Amniotic epithelial cell (primary cell): ENCODE measurements around the gene RBFOX1.

Source experiments
- DNase-seq: peaks from one replicate; pipeline ENCODE4 v3.0.0-alpha.2; 2010; ENCODE audit warnings: low read depth

Gene RBFOX1

DNA sequence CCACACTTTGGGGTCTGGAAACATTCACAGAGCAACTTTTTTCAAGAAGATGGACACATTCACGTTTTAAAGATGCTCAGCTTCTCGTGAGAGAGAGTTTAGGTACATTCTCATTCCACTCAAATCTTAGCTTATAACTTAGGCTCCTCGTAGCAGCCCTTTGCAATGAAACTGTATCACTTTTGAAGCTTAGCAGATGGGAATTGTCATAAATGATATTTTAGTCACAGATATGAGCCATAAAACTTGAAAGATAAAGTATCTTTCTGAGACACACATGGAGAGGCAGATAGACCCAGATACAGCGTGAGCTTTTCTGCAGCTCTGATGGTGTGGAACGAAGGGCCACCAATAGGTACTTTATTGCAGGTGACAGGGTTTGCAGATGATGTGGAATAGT, 41.1 kb downstream of the RBFOX1 start:
- DNase-seq = no peak

DNA sequence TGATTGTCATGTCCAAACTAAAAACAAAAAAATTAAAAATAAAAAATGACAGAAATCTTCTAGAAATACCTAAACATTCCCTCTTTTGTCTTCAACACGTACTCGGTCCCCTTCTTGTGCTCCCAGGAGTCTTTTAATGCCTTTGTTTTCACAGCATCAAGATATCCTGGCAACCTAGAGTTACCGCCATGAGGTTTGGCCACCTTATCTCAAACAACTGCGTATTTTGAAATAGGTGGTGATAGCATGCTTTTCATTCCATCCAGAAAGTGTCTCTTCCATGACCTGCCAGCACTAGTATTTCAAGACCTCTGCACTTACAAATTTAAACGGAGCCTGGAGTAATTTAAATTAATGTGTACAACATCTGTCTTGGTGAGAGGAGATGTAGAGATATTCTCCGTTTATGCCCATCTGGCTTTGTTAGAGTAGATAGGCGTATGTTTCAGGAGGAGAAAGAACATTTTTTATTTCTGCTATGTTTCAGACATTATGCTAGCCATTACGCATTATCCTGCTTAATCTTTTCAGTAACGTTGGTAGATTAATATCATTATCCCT, 42.0 kb downstream of the RBFOX1 start:
- no peak for DNase-seq

- DNase-seq = no peak
These were observed 43.6 kb downstream of the RBFOX1 start for GRCh38 chr16:7376227-7376626.

GRCh38 chr16:7377231-7377630, 44.6 kb downstream of the RBFOX1 start:
- no peak for DNase-seq

GRCh38 chr16:7378024-7378695, 45.5 kb downstream of the RBFOX1 start:
- no peak for DNase-seq

DNA sequence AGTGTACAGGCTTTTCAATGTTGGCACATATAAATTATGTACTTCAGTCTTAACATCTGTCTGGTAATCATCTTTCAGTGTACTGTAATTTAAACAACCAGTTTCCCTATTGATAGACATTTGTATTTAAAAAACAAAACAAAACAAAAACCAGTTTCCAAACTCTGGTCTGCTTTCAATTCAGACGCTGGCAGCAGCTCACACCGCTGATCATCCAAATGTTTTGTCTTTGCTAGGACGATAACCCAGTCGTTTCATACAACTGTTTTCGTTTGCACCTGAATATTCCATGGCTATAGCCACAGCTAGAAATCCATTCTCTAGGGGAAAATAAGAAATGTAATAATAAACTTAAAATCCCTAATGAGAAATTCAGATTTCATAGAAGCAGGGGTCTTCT, 47.8 kb downstream of the RBFOX1 start:
- no peak for DNase-seq

- no peak for DNase-seq
These were observed 48.3 kb downstream of the RBFOX1 start for GRCh38 chr16:7380911-7381310.

GRCh38 chr16:7381671-7382070, 49.0 kb downstream of the RBFOX1 start:
- no peak for DNase-seq

GRCh38 chr16:7382521-7382920, 49.9 kb downstream of the RBFOX1 start:
- DNase-seq = no peak

GRCh38 chr16:7390974-7391373, 58.3 kb downstream of the RBFOX1 start:
- no peak for DNase-seq

GRCh38 chr16:7391694-7392093, 59.0 kb downstream of the RBFOX1 start:
- DNase-seq = no peak

- no peak for DNase-seq
These were observed 59.6 kb downstream of the RBFOX1 start for GRCh38 chr16:7392206-7392605.

DNA sequence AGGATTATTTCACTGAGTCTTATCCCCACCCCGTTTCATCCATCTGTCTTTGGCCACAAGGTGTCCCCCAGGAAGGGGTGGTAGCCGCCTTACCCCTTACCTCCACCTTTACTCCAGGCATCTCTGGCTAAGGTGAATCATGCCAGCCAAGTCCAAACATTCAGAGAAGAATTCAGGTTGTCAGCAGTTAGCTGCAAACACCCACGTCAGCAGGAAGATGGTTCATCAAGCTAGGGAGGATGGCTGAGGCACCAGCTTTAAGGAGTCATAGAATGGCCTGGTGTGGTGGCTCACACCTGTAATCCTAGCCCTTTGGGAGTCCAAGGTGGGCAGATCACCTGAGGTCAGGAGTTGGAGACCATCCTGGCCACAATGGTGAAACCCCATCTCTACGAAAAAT, 61.0 kb downstream of the RBFOX1 start:
- DNase-seq = no peak

DNA sequence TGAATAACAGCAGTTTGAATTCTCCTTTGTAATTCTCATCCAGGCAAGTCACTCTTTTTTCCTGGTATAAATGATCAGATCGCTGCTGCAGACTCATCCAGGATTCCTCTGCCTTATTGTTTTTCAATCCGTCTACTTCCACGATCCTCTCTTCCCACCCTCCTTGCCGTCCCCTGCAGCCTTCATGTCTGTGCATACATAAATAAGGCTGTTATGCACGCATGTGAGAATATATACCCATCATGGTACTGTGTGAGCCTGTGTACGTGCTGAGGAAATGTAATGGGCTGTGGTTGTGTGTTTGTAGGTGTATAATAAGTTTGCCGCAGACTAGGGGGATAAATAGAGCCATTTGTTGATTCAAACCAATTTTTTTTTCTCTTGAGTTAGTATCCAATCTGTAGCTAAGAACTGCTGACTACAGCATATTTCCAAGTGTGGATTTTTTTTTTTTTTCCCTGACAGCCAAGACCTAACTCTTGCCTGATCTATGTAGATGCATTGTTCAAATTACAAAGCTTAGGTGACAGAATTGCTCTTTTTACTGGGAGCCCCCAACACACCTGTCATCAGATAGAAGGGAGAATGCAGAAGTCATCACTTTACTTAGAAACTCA, 62.2 kb downstream of the RBFOX1 start:
- DNase-seq = no peak

GRCh38 chr16:7397901-7398300, 65.3 kb downstream of the RBFOX1 start:
- DNase-seq = peak; percentile 9

DNA sequence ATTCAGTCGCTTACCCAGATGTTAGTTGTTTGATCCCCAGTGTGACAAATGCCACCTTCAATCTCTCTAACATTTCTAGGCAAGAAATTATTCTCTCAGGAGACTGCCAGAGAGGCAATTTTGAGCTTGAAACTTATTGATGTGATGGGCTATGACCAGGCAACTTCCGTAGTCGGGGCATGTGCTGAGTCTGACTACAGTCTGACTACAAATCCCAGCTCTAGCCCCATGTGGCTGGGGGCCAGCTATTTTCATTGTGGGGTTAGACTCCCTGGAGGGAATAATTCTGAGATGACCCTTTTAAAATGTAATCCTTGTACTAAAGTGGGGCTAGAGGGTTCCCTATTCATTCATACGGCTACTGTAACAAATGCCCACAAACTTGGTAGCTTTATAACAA, 65.9 kb downstream of the RBFOX1 start:
- DNase-seq = no peak

DNA sequence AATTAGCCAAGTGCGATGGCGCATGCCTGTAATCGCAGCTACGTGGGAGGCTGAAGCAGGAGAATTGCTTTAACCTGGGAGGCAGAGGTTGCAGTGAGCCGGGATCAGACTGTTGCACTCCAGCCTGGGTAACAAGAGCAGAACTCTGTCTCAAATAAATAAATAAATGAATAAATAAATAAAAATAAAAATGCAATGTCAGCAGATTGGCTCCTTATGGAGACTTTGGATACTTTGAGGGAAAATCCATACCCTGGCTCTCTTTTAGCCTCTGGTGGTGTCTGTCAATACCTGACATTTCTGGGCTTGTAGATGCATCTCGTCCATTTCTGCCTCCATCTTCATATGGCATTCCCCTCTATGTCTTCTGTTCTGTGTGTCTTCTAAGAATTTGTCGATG, 66.7 kb downstream of the RBFOX1 start:
- no peak for DNase-seq

GRCh38 chr16:7400117-7400890, 67.7 kb downstream of the RBFOX1 start:
- DNase-seq = no peak

DNA sequence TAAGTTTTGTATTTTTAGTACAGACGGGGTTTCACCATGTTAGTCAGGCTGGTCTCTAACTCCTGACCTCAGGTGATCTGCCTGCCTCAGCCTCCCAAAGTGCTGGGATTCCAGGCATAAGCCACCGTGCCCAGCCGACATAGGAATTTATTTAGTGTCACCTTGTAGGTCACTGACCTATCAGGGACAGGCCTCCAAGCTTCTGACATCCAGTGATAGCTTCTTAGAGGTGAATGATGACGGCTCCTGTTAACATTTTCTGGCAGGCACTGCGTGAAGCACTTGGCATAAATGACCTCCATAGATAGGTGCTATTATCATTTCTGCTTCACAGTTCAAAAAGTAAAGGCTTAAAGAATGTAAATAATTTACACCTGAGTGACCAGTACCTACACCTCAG, 71.6 kb downstream of the RBFOX1 start:
- no peak for DNase-seq

DNA sequence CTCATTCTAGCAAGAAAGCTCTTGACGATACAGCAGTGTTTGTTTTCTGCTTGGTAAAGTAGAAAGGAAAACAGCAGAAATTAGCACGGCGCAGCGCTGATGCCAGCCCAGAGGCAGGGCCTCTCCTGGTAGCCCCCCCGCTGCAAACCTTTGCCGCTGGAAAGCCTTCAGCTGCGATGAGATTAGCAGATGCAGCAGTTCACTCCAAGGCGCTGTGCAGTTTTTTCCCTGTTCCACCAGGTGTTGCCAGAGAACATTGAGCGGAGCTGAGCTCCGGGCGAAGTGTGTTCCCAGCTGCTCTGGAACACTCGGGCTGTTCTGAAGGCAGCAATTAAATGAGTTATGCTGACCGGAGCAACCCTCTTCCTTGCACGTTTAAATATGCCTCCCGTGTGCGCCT, 72.5 kb downstream of the RBFOX1 start:
- DNase-seq = no peak

DNA sequence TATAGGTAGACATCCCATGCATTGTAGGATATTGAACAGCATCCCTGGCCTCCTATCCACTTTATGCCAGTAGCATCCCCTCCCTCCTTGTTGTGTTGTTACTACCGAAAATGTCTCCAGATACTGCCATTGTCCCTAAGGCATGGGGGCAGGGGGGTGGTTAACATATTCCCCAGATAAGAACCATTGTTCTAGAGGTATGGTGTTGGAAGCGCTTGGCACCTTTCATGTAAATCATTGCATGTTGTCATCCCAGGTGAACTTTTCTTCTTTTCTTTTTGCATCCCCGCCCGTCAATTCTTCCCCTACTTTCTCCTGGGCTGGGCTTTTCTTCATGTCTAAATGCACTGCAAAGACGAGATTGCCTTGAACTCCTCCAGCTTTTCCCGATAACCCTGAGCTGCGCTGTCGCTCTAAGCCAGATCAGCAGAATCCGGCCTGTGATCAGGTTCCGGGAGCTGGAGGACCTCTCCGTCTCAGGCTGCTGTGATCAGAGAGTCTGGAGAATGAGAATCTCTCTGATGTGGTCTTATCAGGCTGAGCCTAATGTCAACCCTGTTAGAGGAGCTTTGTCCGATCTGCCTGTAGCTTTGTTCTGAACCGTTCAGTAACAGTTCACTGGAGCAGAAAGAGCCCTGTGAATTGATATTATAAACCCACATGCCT, 76.2 kb downstream of the RBFOX1 start:
- no peak for DNase-seq

DNA sequence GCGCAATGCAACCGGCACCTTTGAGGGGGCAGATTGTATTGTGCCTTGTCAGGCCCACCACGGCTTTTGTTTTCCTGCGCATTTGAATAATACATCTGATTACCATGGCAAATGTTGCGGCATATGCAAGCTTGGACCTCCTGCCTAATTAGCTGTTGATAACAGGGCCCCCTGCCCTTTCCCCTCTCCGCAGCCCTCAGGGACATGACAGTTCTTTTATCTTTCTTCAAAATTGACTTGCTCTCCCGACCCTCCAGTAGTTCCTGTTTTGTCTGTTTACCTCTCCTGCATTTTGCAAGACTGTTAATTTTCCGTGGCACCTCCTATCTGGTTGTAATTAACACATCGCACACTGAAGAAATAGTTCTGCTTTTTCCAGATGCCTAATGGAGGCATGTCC, 86.8 kb downstream of the RBFOX1 start:
- no peak for DNase-seq

- DNase-seq = no peak
These were observed 87.4 kb downstream of the RBFOX1 start for GRCh38 chr16:7420079-7420478.
